HG02623 (cell line): ENCODE measurements around the gene SCYGR6.

Experiments used
- ATAC-seq: cut with Tn5 transposase; IDR thresholded peaks from one replicate; pipeline ENCODE4 v1.9.1; 2021; ENCODE audit warnings: moderate library complexity; ENCODE audit not compliant: unreplicated experiment

SCYGR6 gene

GRCh38 chr2:227716501-227716900 is 8.1 kb downstream of the SCYGR6 start:
- no peak for ATAC-seq

- no peak for ATAC-seq
Observed at GRCh38 chr2:227713291-227713690, 11.3 kb downstream of the SCYGR6 start.

- no peak for ATAC-seq
Observed at GRCh38 chr2:227710986-227711385, 13.6 kb downstream of the SCYGR6 start.

- ATAC-seq, result no peak
Observed at GRCh38 chr2:227707390-227707789, 17.2 kb downstream of the SCYGR6 start.

- no peak for ATAC-seq
Observed at GRCh38 chr2:227706859-227707258, 17.7 kb downstream of the SCYGR6 start.

- ATAC-seq, result no peak
Observed at GRCh38 chr2:227703961-227704360, 20.6 kb downstream of the SCYGR6 start.

GRCh38 chr2:227703280-227703732 is 21.3 kb downstream of the SCYGR6 start:
- ATAC-seq, result no peak

GRCh38 chr2:227701556-227701955 is 23.0 kb downstream of the SCYGR6 start:
- no peak for ATAC-seq

GRCh38 chr2:227696990-227697679 is 27.4 kb downstream of the SCYGR6 start:
- ATAC-seq, result no peak

GRCh38 chr2:227687189-227687588 is 37.4 kb downstream of the SCYGR6 start:
- no peak for ATAC-seq

- no peak for ATAC-seq
Observed at GRCh38 chr2:227684258-227684657, 40.3 kb downstream of the SCYGR6 start.

- ATAC-seq, result no peak
Observed at GRCh38 chr2:227677928-227678327, 46.6 kb downstream of the SCYGR6 start.

GRCh38 chr2:227674485-227674884 is 50.1 kb downstream of the SCYGR6 start:
- ATAC-seq, result no peak
